ENCODE measurements around the gene DIP2C.
"Not testable (repeated sequence)": the region's sequence is repeated elsewhere in the genome, so short reads cannot be mapped to it uniquely, and the experiment has no call there.

Gene DIP2C

DNA sequence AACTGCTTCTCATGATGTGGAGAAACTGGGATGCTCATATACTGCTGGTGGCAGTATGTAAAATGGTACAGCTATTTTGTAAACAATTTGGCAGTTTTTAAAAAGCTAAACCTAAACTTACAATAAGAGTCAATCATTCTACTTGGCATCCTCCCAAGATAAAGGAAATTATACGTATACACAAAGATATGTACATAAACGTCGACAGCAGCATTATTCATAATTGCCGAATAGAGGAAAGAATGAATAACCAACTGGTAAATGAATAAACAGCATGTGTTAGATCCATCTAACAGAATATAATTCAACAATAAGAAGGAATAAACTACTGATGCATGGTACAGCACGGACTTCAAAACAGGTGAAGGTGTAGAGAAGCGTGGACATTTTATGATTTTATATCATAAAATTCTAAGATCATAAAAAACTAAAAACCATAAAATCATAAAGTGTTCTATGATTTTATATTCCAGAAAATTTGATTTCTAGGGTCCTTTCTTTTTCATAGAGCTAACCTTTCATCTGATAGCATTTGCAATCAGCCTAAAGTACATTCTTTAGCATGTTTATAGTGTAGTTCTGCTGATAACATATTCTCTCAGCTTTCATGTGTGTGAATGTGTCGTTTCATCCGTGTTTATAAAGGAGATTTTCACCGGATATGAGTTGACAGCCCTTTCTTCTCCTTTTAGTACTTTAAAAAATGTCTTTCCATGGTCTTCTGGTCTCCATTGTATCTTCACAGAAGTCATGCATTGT lies 261.5 kb downstream of the DIP2C start:
- DNase-seq: no peak

DNA sequence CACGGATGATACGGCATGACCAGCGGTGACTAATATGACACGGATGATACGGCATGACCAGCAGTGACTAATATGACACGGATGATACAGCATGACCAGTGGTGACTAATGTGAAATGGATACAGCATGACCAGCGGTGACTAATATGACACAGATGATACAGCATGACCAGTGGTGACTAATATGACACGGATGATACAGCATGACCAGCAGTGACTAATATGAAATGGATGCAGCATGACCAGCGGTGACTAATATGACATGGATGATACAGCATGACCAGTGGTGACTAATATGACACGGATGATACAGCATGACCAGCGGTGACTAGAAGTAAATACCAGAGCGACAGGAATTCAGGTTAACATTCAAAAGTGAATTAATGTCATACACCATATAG lies 264.1 kb downstream of the DIP2C start:
- DNase-seq: not testable (repeated sequence)

DNA sequence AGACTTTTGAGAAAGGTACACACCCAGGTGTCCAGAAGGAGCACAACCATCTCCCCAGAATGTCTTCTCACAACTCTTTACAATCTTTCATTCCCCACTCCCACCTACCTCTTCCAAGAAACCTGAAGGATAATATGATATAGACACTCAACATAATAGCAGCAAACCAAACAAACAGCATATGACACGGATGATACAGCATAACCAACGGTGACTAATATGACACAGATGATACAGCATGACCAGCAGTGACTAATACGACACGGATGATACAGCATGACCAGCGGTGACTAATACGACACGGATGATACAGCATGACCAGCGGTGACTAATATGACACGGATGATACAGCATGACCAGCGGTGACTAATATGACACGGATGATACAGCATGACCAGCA lies 264.7 kb downstream of the DIP2C start:
- DNase-seq: not testable (repeated sequence)

DNA sequence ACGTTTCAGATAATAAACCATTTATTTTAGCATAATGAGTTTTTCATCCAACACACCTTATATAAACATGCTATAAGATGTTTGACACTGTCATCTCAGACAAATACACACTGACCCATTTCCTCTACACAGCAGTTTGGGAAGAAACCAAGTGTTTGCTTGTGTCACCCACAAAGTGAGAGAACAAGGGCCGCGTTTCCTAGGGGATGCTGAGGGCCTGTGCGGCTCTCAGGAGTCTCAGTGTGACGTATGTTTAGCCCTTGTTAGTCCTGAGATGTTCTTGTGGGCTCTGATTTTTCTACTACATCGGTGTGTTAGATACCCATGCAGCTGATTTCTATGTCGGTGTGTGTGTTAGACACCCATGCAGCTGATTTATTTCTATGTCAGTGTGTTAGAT lies 266.3 kb downstream of the DIP2C start:
- DNase-seq: no peak

DNA sequence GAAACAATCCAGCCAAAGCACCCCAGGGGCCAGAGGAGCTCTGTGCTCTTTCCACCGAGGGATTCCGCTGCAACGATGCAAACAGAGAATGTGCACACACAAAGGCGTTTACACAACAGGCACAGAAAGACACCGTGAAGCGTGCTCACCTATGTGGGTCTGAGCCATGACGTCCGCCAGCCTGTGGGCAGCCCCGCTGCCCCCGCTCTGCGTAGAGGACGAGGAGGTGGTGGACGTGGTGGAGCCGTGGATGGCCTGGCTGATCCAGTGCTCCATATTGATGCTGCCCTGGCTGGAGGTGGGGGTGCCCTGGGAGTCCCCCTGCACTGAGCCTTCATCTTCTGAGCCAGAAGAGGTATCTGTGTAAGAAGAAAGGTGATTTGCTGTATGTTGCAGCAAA lies 266.8 kb downstream of the DIP2C start:
- DNase-seq: no peak

DNA sequence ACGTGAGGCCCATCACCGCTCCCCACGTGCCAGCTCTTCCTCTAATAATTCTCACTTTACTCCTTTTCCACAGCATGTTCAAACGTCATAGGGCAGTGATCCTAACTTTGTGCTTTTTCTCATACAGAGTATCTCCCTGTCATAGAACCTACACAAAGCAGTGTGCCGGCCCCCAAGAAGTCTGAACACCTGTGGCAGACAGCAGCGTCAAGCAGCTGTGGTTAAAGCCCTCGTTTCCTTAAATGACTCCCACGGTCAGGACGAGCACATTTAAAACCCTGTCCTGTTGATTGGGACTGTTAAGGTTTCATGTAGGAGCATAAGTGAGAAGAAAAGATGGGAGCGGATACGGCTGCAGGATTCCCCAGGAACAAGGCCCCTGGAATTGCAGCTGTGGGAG lies 267.2 kb downstream of the DIP2C start:
- DNase-seq: no peak

DNA sequence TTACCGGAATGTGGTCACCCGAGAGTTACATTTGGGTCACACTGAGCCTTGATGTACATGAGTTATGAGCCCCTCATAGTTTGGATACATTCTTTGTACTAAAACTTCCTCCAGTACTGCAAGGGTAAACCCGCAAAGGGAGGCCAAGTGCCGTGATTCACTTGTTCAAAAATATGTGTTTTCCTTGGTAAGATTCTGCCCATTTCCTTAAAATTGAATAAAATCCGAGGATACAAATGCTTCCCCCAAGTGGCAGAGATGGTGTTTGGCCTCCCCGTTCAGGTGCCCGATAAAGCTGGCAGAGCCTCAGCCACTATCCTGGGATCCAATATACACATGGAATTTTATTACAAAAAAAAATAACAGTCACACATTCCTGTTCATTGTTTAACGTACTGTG lies 268.3 kb downstream of the DIP2C start:
- DNase-seq: no peak

DNA sequence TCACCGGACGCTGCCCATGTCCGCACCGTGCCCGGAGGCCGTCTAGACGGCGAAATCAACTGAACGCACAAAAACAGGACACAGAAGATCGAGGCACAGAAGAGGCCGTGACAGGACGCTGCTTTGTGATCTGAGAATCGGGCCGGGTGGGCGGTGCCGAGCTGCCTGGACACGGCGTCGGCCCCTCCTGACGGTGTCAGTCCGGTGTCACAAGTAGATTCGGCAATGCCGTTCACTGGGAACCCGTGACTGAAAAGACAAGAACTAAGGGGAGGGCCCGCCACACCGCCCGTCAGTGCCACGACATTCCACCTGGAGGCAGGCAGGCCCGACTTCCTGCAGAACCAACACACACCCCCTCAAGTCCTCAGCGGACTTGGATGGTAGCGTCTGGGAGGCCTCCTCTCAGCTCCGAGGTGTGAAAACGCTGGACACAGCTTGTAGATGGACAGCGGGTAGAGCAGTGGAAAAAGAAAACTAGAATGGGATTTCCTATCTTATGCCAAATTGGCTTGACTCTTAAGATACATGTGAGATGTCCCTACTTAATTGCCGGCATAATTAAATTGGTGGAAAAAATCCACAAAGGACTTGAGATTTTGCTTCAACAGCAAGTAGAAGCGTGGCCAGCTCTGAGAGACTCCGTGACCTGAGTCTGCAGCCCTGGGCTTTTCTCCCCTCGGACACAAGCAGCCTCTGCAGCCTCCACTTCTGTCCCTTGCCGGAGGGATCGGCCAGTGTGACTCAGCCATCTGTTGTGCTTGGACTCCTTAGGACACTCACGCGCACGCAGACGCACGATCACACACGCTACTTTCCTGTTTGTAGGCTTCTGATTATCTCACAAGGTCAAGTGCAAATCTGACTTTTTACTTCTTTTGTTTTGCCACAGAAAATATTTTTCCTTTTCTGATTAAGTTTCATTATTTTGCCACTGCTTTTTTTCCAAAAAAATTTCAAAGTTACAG lies 269.0 kb downstream of the DIP2C start:
- no peak for DNase-seq

DNA sequence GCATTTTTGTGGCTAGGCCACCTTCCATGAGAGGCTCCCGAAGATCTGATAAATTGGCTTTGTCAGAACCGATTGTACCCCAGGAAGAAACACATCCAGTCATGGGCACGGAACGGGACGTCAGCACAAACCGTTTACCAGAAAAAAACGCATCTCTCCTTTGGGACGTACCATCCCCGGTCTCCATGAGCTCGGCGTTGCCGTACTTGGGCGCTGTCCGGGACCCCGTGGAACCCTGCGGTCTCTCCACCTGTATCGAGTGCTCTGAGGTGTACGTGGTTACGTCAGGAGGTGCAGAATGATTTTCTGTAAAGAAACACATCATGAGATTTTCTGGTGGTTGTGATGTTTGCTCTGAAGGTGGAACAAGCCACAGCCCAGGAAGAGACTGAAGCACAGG lies 270.6 kb downstream of the DIP2C start:
- DNase-seq: no peak

DNA sequence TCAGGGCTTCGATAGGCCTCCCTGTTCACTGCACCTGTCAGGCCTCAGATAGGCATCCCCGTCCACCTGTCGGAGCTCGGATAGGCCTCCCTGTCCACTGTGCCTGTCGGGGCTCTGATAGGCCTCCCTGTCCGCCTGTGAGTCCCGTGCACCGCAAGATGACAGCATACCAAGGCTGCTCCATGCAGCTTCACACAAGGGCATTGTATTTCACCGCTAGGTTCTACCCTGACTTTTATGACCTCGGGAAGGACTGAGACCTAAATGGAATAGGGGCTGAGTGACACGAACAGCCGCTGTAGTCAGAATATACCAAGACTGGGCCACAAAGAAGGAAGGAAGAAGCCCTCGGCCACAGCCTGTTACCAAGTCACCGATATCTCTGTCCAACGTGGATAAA lies 271.2 kb downstream of the DIP2C start:
- DNase-seq: no peak

DNA sequence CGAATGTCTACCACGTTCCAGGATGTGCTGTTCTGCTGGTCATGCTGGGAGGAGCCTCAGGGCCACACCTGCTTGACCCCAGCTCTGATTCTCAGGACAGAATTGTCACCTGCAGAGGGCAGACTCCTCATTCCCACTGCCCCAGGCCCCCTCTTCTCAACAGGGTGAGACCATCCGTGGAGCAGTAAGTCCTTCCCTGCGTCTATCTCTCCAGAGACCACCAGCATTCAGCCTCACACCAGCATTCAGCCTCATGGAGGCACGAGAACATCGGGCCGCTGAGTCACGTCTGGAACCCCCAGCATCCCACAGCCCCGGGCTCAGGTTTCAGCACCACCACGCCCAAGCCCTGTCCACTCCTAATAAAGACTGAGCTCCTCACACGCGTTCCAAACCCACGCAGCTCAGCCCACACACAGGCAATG lies 273.4 kb downstream of the DIP2C start:
- no peak for DNase-seq

DNA sequence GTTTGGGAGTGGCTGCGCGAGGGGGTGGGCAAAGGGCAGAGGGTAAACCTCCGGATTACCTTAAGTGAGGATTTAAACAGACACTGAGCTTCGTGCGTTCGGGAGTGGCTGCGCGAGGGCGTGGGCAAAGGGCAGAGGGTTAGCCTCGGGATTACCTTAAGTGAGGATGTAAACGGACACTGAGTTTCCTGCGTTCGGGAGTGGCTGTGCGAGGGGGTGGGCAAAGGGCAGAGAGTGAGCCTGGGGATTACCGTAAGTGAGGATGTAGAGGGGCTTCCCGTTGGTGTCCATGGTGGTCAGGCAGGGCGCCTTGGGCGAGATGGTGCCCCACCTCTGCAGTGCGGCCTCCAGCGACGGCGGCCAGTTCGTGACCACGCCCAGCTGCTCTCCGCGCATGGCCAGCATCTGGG lies 275.8 kb downstream of the DIP2C start:
- no peak for DNase-seq

DNA sequence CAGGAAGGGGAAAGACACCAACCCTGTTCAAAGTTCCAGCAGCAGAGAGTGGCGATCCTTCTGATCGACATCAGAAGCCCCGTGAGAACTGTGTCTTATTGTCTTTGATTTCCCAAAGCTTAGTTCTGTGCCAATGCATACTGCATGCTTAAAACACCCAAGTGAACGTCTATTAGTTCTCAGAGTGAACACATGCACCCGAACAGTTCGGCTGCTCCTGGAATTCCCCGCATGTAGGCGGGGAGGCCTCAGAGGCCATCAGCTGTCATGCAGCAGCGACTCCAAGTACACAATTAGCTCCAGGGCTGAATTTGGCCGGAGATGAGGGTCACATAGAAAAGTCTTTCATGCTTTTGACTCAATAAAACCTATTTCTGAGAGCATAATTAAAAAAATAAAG lies 277.4 kb downstream of the DIP2C start:
- no peak for DNase-seq

DNA sequence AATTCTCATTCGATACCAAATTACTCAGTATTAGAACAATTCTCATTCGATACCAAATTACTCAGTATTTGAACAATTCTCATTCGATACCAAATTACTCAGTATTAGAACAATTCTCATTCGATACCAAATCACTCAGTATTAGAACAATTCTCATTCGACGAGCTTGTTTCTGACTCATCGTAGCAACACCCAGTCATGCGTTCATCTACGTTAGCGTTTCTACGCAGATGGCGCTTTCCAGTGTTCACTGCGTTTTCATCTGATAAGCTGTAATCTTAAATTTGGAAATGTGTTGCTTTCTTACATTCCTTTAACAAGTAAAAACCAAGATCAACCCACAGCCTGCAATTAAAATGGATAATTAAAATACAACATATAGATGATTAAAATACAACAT lies 277.9 kb downstream of the DIP2C start:
- no peak for DNase-seq

DNA sequence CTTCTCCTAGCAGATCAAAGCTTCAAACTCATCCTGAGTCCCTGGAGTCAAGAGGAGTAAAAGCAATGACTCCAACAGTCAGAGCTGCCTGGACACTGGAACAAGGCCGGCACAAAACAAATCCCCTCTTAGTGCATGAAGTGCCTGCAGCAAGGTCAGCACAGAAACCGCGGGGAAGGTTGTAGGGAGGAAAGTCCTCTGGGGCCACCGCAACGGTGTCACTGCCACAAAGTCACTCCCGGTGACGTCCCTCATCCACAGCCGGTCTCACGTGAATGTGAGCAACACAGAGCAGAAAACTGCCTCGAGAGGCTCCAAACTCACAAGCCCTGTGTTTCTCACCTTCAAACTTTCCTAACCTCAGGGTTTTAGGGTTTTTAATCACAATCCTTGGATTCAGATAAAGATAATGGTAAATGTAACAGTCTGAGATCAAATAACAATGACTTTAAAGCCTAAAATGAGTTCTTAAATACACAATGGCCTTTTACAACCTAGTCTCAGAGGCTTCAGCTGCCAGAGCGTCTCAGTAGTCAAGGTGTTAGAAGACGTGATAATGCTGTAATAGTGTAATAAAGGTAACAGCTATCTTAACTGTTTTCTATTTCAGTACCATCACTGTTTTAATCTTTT lies 279.9 kb downstream of the DIP2C start:
- no peak for DNase-seq

DNA sequence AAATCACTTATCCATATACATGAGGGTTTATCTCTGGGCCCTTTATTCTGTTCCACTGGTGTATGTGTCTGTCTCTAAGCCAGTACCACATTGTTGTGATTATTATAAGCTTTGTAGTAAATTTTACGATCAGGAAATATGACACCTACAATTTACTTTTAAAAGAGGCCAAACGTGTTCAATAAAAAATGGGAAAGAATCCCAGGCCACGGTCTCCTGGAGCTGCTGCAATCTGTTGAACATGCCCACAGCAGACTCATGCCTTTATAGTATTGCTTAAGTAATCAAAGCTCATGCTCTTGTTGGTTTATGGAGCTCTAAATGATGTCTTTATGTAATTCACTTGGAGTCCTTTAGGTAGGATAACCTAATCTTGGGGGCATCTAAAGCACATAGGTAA lies 281.2 kb downstream of the DIP2C start:
- DNase-seq: no peak

DNA sequence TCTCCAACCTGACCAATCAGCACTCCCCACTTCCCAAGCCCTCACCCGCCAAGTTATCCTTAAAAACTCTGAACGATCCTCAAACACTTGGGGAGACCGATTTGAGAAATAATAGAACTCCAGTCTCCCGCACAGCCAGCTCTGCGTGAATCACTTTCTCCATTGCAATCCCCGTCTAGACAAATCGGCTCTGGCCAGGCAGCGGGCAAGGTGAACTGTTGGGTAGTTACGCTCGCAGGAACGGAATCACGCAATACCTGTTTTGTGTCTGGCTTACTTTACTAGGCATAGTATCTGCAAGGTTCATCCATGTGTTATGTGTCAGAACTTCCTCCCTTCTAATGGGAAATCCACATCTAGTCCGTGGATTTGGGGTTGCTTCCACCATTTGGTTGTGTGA lies 282.5 kb downstream of the DIP2C start:
- DNase-seq: no peak

DNA sequence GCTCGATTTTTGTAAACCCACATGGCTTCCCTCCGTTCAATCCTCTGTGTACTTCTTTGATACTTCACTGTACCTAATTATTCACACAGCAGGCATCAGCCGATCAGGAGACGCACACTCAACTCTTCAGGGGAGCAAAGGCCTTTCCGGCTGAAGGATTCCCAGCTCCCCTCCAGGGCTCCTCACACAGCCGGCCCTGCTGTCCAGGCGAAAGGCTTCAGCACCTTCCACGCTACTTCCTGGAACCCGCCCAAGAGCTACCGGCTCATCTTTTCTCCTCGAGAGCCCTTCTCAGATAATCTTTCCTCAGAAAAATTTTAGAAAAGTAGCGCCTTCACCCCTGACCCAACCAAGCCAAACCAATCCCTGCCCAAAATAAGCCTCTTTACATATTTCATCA lies 283.8 kb downstream of the DIP2C start:
- DNase-seq: no peak

DNA sequence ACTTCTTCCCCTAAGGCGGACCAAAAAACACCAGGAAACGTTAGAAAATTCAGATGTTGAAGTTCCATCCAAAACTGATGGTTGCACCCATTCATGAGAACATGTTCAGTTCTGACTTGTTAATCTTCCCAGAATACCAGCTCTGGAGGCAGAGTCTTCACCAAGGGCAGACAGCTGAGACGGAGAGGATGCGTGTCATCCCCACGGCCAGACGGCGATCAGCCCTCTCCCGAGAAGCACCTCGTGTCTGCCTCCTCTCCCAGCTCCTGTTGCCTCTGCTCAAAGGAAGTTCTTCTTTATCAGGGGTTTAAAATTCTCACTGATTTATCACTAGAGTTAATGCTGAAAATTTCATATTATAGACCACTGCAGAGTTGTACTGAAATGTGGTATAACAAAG lies 284.5 kb downstream of the DIP2C start:
- no peak for DNase-seq

DNA sequence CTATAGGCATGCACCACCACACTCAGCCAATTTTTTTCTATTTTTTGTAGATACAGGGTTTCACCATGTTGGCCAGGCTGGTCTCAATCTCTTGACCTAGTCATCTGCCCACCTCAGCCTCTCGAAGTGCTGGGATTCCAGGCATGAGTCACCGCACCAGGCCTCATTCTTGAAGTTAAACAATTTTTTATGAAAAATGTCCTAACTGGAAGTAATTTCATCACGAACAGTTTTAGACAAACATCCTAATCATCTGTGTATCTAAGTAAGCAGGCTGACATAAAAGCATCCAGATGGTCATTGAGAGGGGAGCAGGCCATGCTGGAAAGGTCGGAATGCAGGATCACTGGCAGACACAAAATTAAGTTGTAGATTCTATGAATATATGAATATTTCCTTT lies 285.1 kb downstream of the DIP2C start:
- no peak for DNase-seq

DNA sequence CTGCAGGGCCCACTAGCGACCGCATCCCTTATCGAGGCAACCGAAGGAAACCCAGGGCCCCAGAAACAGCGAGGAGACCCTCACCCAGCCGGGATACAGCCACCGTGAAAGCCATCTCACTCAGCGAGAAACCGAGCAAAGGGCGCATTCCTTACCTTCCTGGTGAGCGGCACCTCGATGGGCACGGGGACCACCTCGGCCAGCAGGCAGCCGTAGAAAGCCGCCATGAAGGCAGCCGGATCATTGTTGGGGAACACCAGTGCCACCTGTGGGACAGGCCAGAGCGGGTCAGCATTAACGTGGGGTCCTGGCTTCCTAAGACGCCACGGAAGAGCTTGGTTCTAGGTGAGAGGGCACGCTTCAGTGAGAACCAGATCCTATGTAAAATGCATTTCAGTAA lies 290.5 kb downstream of the DIP2C start:
- no peak for DNase-seq

DNA sequence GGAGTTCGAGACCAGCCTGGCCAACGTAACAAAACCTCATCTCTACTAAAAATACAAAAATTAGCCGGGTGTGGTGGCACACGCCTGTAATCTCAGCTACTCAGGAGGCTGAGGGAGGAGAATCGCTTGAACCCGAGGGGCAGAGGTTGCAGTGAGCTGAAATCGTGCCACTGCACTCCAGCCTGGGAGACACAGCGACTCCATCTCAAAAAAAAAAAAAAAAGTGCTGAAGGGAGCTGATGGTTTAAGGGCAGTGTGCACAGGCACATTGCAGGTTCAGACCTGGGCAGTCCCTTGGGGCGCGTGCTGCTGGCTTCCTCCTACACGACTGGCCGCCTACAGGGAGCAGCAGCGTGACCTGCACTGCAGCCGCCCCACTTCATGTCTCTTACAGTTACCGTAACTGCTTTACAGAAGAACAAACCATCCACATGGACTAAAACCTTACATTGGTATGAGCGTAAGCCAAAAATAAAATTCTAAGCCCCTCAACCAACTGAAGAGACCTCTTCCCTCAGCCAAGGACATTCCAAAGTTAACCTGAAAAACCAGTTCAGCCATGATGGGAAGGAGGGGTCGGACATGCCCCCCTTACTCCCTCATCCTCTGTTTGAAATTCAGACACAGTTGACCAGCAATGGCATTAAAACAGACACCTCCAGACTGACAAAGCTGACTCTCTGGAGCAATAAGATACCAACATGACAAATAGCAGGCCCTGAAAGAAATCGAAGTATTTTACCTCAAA lies 292.0 kb downstream of the DIP2C start:
- no peak for DNase-seq

All from stimulated activated CD4-positive, alpha-beta T cell treated with anti-CD3 and anti-CD28 coated beads, Interleukin-12 subunit alpha, Interleukin-12 subunit beta, amount 100 ng/mL, for 4 hours (primary cell).